ENCODE results near the gene BCLAF3.

BCLAF3 gene

DNA sequence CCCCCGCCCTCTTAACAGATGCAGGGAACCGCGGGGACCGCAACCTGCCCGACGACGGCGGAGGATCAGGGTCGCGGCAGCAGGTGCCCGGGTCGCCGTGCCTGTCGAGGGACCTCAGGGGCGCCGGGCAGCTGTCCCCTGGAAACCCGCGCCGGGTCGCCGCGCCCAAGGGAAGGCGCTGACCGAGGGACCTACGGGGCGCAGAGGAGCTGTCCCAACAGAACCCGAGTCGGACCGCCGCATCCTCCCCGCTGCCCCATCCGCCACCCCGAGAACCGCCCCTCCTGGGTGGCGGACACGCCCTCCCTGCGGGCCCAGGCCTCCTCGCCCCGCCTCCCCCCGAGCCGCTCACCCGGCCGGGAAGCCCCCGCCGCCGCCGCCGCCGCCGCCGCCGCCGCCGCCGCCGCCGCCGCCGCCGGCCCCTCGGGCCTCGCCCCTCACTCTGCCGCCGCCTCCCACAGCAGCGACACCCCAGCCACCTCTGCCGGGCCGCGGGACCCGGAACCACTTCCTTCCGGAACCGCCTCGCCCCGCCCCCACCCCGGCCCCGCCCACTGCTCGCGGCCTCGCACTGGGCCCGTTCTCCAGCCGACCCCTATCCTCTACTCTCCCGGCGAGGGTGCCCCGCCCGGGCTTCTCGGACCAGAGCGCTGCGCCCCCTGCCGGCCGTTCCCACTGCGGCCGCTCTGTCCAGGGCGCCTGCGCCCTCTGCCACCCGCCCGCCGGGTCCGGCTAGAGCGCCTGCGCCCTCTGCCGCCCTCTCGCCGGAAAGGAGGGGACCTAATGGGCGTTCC lies at the start of gene BCLAF3:
BCLAF3 (minus strand) TSS at position 506 of the 794 bp plus-strand sequence. CDS start 20,797 bp downstream, outside the sequence.
- DNase-seq (ENCODE audit: low spot score): peak; percentile 85

DNA sequence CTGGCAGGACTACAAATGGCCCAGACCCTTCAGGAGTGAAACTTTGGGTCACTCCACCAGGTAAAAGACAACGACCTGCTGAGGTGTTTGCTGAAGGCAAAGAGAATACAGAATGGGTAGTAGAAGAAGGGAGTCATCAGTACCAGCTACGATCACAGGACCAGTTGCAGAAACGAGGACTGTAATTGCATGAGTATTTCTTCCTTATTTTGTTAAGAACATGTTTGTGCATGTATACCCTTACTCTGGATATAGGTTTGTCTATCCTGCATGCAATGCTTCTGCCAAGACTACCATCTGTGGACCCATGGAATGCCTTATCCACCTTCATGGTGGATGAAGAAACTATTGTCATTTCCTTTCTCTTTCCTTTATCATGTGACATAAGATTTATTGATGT lies 48.1 kb upstream of the BCLAF3 start:
- no peak for DNase-seq (ENCODE audit: low spot score)

DNA sequence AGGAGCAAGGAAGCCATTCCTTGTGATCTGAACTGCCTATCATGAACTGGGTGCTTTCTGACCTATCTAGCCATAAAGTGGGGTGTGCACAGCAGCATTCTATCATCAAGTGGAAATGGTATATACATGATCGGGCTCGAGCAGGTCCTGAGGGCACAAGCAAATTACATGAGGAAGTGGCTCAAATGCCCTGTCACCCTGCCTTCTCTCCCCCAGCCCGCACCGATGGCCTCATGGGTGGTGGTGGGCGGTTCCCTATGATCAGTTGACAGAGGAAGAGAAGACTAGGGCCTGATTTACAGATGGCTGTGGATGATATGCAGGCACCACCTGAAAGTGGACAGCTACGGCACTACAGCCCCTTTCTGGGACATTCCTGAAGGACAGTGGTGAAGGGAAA lies 46.3 kb upstream of the BCLAF3 start:
- no peak for DNase-seq (ENCODE audit: low spot score)

DNA sequence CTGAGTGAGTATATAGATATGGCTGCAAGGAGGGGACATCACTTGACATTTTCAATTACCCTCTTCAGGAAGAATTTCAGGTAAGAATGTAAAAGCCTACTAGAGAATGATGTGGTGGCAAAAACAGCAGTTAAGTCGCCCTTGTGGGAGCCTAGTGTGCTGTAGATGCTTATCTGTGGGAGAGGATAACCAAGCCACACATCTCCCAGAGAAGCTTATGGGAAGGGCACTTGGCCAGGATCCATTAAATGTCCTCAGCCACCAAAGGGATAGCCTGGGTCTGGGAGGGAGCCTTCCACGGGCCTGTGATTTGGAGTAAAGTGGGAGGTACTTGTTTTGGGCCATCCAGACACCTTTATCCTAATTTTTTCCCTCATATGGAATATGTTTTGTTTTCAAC lies 41.3 kb upstream of the BCLAF3 start:
- DNase-seq (ENCODE audit: low spot score): no peak

DNA sequence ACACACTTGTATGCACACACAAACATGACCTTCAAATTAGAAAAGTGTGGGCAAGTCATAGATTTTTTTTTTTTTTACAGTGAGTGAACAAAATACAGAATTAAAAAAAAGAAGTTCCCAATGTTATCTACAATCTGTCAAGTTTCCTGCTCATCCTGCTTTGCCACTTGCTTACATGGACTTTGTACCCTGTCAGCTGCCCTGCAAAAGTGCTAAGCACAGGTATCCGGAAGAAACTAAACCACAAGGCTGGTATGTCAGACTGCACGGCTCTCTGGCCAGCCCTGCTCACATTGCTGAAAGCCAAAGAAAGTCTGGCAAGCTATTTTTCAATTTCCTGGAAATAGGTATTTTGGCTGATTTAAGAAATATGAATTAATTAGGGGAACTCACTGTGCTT lies 38.9 kb upstream of the BCLAF3 start:
- no peak for DNase-seq (ENCODE audit: low spot score)

DNA sequence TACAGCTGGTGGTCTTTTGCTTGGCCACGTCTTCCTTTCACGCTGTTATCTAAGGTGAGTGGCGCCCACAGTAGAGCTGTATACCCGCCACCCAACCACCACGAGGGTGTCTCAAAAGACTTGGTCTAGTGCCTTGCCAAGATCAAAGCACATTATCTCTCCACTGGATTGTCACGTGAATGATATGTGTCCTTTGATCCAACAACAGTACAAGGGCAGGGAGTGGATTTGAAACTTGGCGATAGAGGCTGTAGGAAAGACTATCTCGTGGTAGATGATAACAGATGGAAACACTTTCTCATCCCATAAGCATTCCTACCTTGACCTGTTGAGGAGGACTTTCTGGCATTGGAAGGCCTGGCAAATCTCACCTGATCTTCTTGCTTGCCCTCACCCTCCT lies 37.7 kb upstream of the BCLAF3 start:
- DNase-seq (ENCODE audit: low spot score): no peak

GRCh38 chrX:20026278-20026677 lies 35.4 kb upstream of the BCLAF3 start:
- DNase-seq (ENCODE audit: low spot score): peak; percentile 62

DNA sequence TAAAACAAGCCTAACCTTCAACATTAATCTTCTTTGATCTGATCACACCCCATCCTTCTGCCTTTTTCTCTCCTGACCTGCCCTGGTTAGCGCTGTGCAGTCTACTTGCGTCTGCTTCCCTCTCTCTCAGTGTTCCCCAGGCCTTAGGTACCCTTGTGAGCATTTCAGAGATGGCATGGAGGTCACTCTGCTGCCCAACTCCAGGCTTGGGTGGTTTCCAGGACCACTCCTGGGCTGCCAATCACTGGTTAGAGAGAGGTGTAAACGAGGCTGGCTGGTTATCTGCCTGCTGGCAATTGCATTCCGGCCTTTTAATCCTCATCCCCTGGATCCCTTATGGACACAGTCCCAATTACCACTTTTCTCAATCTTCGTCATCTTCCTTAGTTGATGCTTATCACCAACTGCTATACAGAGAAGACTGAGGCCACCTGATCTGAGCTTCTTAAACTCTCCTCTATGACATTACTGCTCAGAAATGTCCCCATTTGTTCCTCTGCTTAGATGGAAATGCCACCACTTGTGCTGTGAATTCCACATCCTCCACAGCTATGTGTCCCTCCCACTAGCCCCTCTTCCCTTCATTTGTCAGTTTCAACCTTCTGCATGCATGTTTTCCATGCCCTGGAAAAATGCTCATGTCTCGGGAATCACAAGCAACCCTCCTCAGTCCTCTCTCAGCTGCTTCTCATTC lies 29.0 kb upstream of the BCLAF3 start:
- DNase-seq (ENCODE audit: low spot score): no peak

DNA sequence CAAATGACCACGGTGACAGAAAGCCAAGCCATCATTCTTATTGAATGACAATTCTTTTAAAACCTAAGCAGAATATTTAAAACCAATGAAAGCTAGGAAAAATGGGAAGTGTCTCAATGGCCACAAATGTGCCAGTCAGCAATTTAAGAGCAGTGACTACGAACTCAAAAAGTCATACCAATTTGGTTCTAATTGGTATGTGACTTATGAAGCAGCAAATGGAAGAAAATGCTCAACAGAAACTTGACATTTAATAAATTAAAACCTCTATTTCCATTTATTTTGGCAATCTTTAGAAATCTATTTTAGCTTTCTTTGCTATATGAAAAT lies 25.7 kb upstream of the BCLAF3 start:
- no peak for DNase-seq (ENCODE audit: low spot score)

DNA sequence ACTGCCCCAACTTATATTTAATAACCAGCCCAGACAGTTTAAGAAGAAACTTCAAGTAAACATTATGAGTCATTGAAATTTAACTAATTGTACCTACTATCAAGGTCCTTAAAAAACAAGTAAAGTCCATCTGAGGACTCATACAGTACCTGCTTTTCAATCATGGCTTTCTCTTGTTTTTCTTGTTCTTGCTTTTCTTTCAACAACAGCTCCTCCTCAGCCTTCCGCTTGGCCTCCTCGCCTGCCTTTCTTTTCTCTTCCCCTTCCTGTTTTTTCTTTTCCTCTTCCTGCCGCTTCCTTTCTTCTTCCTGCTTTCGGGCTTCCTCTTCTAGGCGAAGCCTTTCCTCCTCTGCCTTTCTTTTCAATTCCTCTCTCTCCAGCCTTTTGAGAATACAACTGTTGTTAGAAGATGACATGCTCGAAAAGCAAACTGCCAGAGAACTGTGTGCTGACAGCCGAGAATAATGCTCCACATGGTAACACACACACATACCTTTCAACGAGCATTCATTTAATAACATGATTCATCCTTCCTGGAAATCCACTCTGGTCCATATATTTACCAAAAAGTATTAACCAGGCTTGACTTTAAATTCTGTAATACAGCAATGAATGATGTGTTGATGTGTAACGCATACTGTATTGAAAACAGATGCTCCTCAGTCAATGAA lies 25.2 kb upstream of the BCLAF3 start:
- DNase-seq (ENCODE audit: low spot score): no peak

DNA sequence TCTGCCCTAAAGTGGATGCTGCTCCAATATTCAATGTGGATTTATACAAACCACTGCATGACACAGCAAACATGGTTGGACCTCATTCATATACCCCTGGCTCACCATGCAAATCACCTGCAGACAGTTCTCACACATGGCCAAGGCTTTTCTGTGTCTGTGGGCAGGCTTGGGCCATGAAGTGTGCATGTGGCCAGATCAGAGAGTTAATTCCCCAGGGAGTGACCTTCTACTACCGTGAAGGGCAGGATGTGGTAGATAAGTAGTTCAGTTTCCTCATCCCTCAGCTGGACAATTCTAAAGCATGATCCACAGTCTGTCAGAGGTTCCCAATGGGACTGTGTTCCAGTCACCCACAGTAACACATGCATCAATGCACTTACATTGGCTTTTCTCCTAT lies 24.6 kb upstream of the BCLAF3 start:
- DNase-seq (ENCODE audit: low spot score): no peak

- no peak for DNase-seq (ENCODE audit: low spot score)
These were observed 20.7 kb upstream of the BCLAF3 start for GRCh38 chrX:20011608-20012007.

- DNase-seq (ENCODE audit: low spot score): no peak
These were observed 17.2 kb upstream of the BCLAF3 start for GRCh38 chrX:20007962-20008622.

- DNase-seq (ENCODE audit: low spot score): no peak
These were observed 15.0 kb upstream of the BCLAF3 start for GRCh38 chrX:20005883-20006282.

DNA sequence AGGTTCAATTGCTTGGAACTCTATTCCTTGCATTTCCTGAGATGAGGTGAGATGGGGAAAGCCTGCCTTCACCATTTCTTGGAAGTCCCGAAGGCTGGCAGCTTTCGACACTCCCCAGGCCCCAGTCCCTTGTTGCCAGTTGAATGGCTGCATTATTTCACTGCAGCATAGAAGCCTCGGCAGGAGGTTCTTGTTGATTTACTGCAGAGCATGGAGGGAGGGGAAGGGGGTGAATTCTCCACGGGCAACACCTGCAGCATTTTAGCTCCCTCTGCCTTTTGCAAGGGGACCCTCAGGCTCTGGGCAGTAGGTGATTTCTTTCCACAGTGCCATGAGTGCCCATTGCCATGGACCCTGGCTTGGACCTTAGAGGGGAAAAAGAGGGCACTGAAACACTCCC lies 10.7 kb upstream of the BCLAF3 start:
- DNase-seq (ENCODE audit: low spot score): no peak

- peak; percentile 7 for DNase-seq (ENCODE audit: low spot score)
These were observed 473 bp upstream of the BCLAF3 start for GRCh38 chrX:19991350-19991718.

DNA sequence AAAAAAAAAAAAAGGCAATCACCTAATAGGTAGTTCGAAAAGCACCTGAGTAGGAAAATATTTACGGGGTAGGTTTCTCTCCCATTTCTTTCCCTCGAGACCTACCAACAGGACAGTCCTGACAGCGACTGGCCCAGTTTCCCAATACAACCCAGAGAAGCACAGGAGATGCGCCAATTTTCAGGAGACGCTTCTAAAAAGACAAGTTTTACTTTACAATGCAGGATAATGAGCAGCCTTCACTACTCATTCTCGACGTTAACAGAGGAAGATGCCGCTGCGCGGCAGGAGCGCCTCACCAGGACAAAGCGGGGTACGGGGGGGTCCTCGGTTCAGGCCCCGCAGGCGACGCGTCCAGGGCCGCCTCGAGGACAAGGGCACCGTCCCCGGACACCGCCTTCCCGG lies 708 bp downstream of the BCLAF3 start:
- peak; percentile 26 for DNase-seq (ENCODE audit: low spot score)

GRCh38 chrX:19987856-19988255 lies 3.0 kb downstream of the BCLAF3 start:
- no peak for DNase-seq (ENCODE audit: low spot score)

- no peak for DNase-seq (ENCODE audit: low spot score)
These were observed 4.3 kb downstream of the BCLAF3 start for GRCh38 chrX:19986531-19986930.

DNA sequence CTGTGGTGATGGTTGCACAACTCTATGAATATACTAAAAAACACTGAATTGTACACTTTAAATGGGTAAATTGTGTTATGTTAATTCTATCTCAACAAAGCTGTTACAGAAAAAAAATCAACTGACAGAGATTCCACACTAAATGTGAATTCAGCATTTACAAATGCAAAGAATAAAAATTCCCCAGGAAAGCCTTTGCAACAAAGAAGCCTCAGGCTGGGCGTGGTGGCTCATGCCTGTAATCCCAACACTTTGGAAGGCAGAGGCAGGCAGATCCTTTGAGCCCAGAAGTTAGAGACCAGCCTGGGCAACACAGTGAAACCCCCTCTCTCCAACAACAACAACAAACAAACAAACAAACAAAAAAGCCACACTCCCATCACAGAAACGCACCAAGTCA lies 8.9 kb downstream of the BCLAF3 start:
- no peak for DNase-seq (ENCODE audit: low spot score)

DNA sequence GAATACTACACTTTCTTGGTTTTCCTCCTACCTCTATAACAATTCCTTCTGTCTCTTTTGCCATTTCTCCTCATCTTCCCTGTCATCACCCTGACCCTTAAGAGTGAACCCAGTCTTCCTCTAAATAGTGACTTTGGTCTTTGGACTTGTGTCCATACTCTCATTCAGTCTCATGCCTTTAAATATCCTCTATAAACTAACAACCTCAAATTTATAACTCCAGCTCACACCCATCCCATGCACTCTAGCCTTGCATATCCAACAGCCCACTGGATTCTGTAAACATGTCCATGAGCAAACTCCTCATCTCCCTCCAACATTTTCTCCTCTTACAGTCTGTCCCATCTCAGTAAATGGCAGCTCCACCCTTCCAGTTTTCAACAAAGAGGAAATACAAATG lies 15.0 kb downstream of the BCLAF3 start:
- no peak for DNase-seq (ENCODE audit: low spot score)

GRCh38 chrX:19972984-19973383 lies 17.9 kb downstream of the BCLAF3 start:
- no peak for DNase-seq (ENCODE audit: low spot score)

DNA sequence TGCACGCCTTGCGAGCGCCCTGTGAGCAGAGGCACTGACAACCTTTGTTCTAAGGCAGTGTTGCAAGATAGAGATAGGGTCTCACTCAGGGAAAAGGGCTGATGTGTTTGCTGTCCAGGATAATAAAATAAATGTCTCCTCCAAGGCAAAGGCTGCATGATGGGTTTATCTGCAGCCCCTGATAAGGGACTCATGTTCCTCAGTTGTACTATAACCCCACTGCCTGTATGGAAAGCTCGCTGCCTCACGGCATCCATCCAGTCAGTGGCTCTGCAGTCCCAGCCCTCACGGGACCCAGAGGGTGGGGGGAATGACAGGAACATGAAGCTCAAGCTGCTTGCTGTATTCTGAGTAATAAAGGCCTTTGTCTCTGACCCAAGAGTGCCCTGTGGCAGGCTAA lies 22.6 kb downstream of the BCLAF3 start:
- DNase-seq (ENCODE audit: low spot score): no peak
